ENCODE results near the gene ABLIM3. TPM values are rescaled to one million over a fixed set of nuclear protein-coding genes. Genes with fewer than 3 reads are reported as not detected.
"Not testable (repeated sequence)": the region's sequence is repeated elsewhere in the genome, so short reads cannot be mapped to it uniquely, and the experiment has no call there.

The ABLIM3 gene
- total RNA-seq, 2 experiments from 2014 or later, result not detected

- TF ChIP-seq CTCF (IDR thresholded peaks at IDR 0.05), result no peak
- intact Hi-C loops (cut with DNase I, micrococcal nuclease), result no loop called here
- Mint-ChIP-seq H3K27me3 (peaks cover 26% of the 10 kb centered on the region), H3K9me3 (no peaks in the 10 kb centered on the region), H3K27ac (no peak overlapping the region), H3K4me1 (ENCODE audit: low read depth) (no peaks in the 10 kb centered on the region), H3K4me3 (no peak overlapping the region), H3K36me3 (ENCODE audit: low read depth) (no peaks in the 10 kb centered on the region)
- Histone ChIP-seq H3K27me3 (ENCODE audit: control insufficient read depth in 1 of 2, insufficient read depth in 2 of 2, low read length in 2 of 2) (peaks cover 9 to 13% of the 10 kb centered on the region in 2 experiments), H3K9me3 (ENCODE audit: control insufficient read depth in 1 of 2, insufficient read depth in 1 of 2, low read length in 2 of 2) (no peaks in the 10 kb centered on the region), H3K27ac (ENCODE audit: low read depth in 1 of 2, low read length in 2 of 2) (no peak overlapping the region), H3K4me1 (ENCODE audit: insufficient read depth, low read length) (no peaks in the 10 kb centered on the region), H3K4me3 (ENCODE audit: low read length) (no peak overlapping the region), H3K36me3 (ENCODE audit: insufficient read depth, low read length) (no peaks in the 10 kb centered on the region)
- ChIA-PET CTCF (no interaction called here), POLR2A (no interaction called here)
- DNase-seq (no peak), ATAC-seq (ENCODE audit: poor library complexity) (no peak)
Observed at GRCh38 chr5:149186506-149186905, 45.2 kb downstream of the ABLIM3 start.

GRCh38 chr5:149187617-149188016 is 46.3 kb downstream of the ABLIM3 start:
- H3K4me1 ChIP-seq (ENCODE audit: insufficient read depth, low read length); H3K9me3 ChIP-seq (ENCODE audit: control insufficient read depth in 1 of 2, insufficient read depth in 1 of 2, low read length in 2 of 2); H3K27ac Mint-ChIP-seq; H3K4me3 Mint-ChIP-seq; ATAC-seq (ENCODE audit: poor library complexity); H3K36me3 ChIP-seq (ENCODE audit: insufficient read depth, low read length); DNase-seq; CTCF ChIA-PET; POLR2A ChIA-PET; H3K27ac ChIP-seq (ENCODE audit: low read depth in 1 of 2, low read length in 2 of 2); H3K4me3 ChIP-seq (ENCODE audit: low read length); H3K9me3 Mint-ChIP-seq; H3K4me1 Mint-ChIP-seq (ENCODE audit: low read depth); H3K36me3 Mint-ChIP-seq (ENCODE audit: low read depth); intact Hi-C loops (cut with DNase I, micrococcal nuclease): not testable (repeated sequence)
- peaks cover 9 to 13% of the 10 kb centered on the region in 2 experiments for H3K27me3 ChIP-seq (ENCODE audit: control insufficient read depth in 1 of 2, insufficient read depth in 2 of 2, low read length in 2 of 2)
- H3K27me3 Mint-ChIP-seq, result peaks cover 19% of the 10 kb centered on the region

- Mint-ChIP-seq H3K36me3 (ENCODE audit: low read depth) (no peaks in the 10 kb centered on the region), H3K27ac (no peak overlapping the region), H3K27me3 (peaks cover 11% of the 10 kb centered on the region), H3K4me1 (ENCODE audit: low read depth) (no peaks in the 10 kb centered on the region), H3K9me3 (no peaks in the 10 kb centered on the region), H3K4me3 (no peak overlapping the region)
- ChIA-PET POLR2A (no interaction called here), CTCF (no interaction called here)
- H3K9me3 ChIP-seq (ENCODE audit: control insufficient read depth in 1 of 2, insufficient read depth in 1 of 2, low read length in 2 of 2), result no peaks in the 10 kb centered on the region
- no peak for DNase-seq
- no peak for TF ChIP-seq CTCF (IDR thresholded peaks at IDR 0.05)
- no peak overlapping the region for H3K27ac ChIP-seq (ENCODE audit: low read depth in 1 of 2, low read length in 2 of 2)
- intact Hi-C loops (cut with DNase I, micrococcal nuclease), result no loop called here
- no peaks in the 10 kb centered on the region for H3K4me1 ChIP-seq (ENCODE audit: insufficient read depth, low read length)
- H3K36me3 ChIP-seq (ENCODE audit: insufficient read depth, low read length), result no peaks in the 10 kb centered on the region
- H3K27me3 ChIP-seq (ENCODE audit: control insufficient read depth in 1 of 2, insufficient read depth in 2 of 2, low read length in 2 of 2), result peaks cover 2 to 8% of the 10 kb centered on the region in 2 experiments
- ATAC-seq (ENCODE audit: poor library complexity), result no peak
- no peak overlapping the region for H3K4me3 ChIP-seq (ENCODE audit: low read length)
Observed at GRCh38 chr5:149188383-149188782, 47.1 kb downstream of the ABLIM3 start.

GRCh38 chr5:149195337-149195887 is 54.1 kb downstream of the ABLIM3 start:
- no peak overlapping the region for H3K27ac Mint-ChIP-seq
- Histone ChIP-seq H3K4me3 (ENCODE audit: low read length) (no peak overlapping the region), H3K4me1 (ENCODE audit: insufficient read depth, low read length) (no peaks in the 10 kb centered on the region), H3K27ac (ENCODE audit: low read depth in 1 of 2, low read length in 2 of 2) (no peak overlapping the region), H3K36me3 (ENCODE audit: insufficient read depth, low read length) (no peaks in the 10 kb centered on the region), H3K27me3 (ENCODE audit: control insufficient read depth in 1 of 2, insufficient read depth in 2 of 2, low read length in 2 of 2) (no peaks in the 10 kb centered on the region), H3K9me3 (ENCODE audit: control insufficient read depth in 1 of 2, insufficient read depth in 1 of 2, low read length in 2 of 2) (no peaks in the 10 kb centered on the region)
- ChIA-PET CTCF (no interaction called here), POLR2A (interaction anchor here (0.6 kb wide), 1 partner anchor 439 kb away, joined by 3 read pairs; no protein-coding TSS in a partner anchor)
- ATAC-seq (ENCODE audit: poor library complexity) (no peak), DNase-seq (no peak)
- H3K36me3 Mint-ChIP-seq (ENCODE audit: low read depth), result no peaks in the 10 kb centered on the region
- no peaks in the 10 kb centered on the region for H3K4me1 Mint-ChIP-seq (ENCODE audit: low read depth)
- no peaks in the 10 kb centered on the region for H3K9me3 Mint-ChIP-seq
- H3K27me3 Mint-ChIP-seq, result no peaks in the 10 kb centered on the region
- no peak for TF ChIP-seq CTCF (IDR thresholded peaks at IDR 0.05)
- intact Hi-C loops (cut with DNase I, micrococcal nuclease), result loop anchor here in 1 of 2 experiments (10.0 kb wide), 1 partner anchor 69 kb away; no protein-coding TSS in a partner anchor
- no peak overlapping the region for H3K4me3 Mint-ChIP-seq

Measured in CD4-positive, alpha-beta T cell (primary cell).